Fibroblast of pulmonary artery (primary cell): ENCODE measurements around the gene RAPGEF1.

ENCODE experiments used
- DNase-seq: peaks from one replicate; pipeline ENCODE4 v3.0.0-alpha.2; 2010; ENCODE audit warnings: low read depth
- H3K4me3 ChIP-seq: replicated peaks from 2 replicates; pipeline ENCODE4 v1.5.1; 2011; ENCODE audit warnings: low read depth, mild to moderate bottlenecking, control low read depth, low read length, moderate library complexity
- CTCF ChIP-seq: IDR thresholded peaks from 2 replicates; pipeline ENCODE4 v1.5.1; 2011; ENCODE audit warnings: mild to moderate bottlenecking, control low read depth, low read length, inconsistent platforms; ENCODE audit errors: missing control alignments

Gene RAPGEF1

GRCh38 chr9:131587331-131587730 is 152.5 kb downstream of the RAPGEF1 start:
- no peak for TF ChIP-seq CTCF
- H3K4me3 ChIP-seq: no peak overlapping the region
- no peak for DNase-seq

- TF ChIP-seq CTCF: no peak
- no peak overlapping the region for H3K4me3 ChIP-seq
- peak; percentile 18 for DNase-seq
Observed at GRCh38 chr9:131585375-131585774, 154.5 kb downstream of the RAPGEF1 start.

GRCh38 chr9:131584858-131585257 is 155.0 kb downstream of the RAPGEF1 start:
- TF ChIP-seq CTCF: no peak
- H3K4me3 ChIP-seq: no peak overlapping the region
- DNase-seq: no peak

GRCh38 chr9:131583836-131584555 is 155.9 kb downstream of the RAPGEF1 start:
- TF ChIP-seq CTCF: no peak
- no peak for DNase-seq
- no peak overlapping the region for H3K4me3 ChIP-seq

- H3K4me3 ChIP-seq: no peak overlapping the region
- no peak for TF ChIP-seq CTCF
- no peak for DNase-seq
Observed at GRCh38 chr9:131583337-131583645, 156.6 kb downstream of the RAPGEF1 start.

GRCh38 chr9:131582466-131583336 is 157.2 kb downstream of the RAPGEF1 start:
- TF ChIP-seq CTCF: no peak
- no peak overlapping the region for H3K4me3 ChIP-seq
- no peak for DNase-seq
